NT2/D1 (cell line): ENCODE data around the gene TKT.

Source experiments
- SUZ12 ChIP-seq: IDR thresholded peaks from 2 replicates; pipeline ENCODE4 v1.6.1; 2011; ENCODE audit not compliant: insufficient read length, insufficient read depth; ENCODE audit errors: extremely low read depth
- YY1 ChIP-seq: IDR thresholded peaks from 2 replicates; pipeline ENCODE4 v1.6.1; 2011; ENCODE audit not compliant: insufficient read length, insufficient read depth

- no peak for TF ChIP-seq SUZ12
- TF ChIP-seq YY1, result no peak
Measured at GRCh38 chr3:53260286-53260785, 4.5 kb upstream of the TKT start.
